K562 (cell line): ENCODE results near the gene DCTN2. TPM values are rescaled to one million over a fixed set of nuclear protein-coding genes. Genes with fewer than 3 reads are reported as not detected.

ENCODE experiments used
- BACH1 ChIP-seq: fragments of 200-800 bp; sonication (Bioruptor generic); IDR thresholded peaks from 2 replicates; pipeline ENCODE4 v1.6.1; 2016; ENCODE audit warnings: missing genetic modification characterization, missing compliant biosample characterization
- FOXK1 ChIP-seq: sonication (generic); formaldehyde crosslinking; IDR thresholded peaks from 2 replicates; pipeline ENCODE4 v1.8.0; 2022; ENCODE audit warnings: missing genetic modification reagents, mild to moderate bottlenecking, borderline replicate concordance
- GTF2A2 ChIP-seq: IDR thresholded peaks from 2 replicates; pipeline ENCODE4 v1.6.1; 2016; ENCODE audit warnings: mild to moderate bottlenecking, missing genetic modification characterization, missing compliant biosample characterization
- HNRNPLL ChIP-seq: fragments of 200-400 bp; formaldehyde crosslinking; IDR thresholded peaks from 2 replicates; pipeline ENCODE4 v1.6.1; 2017; ENCODE audit warnings: low read length, low read depth, mild to moderate bottlenecking; ENCODE audit not compliant: poor library complexity, severe bottlenecking
- HNRNPUL1 ChIP-seq: fragments of 200-400 bp; formaldehyde crosslinking; IDR thresholded peaks from 2 replicates; pipeline ENCODE4 v1.6.1; 2017; ENCODE audit warnings: low read length
- LEF1 ChIP-seq: fragments of 450-650 bp; IDR thresholded peaks from 2 replicates; pipeline ENCODE4 v1.6.1; 2016; ENCODE audit warnings: mild to moderate bottlenecking
- NUFIP1 ChIP-seq: fragments of 450-650 bp; IDR thresholded peaks from 2 replicates; pipeline ENCODE4 v1.6.1; 2018; ENCODE audit not compliant: partially characterized antibody
- POLR2A ChIP-seq: fragments of 450-650 bp; conservative IDR thresholded peaks from 2 replicates; pipeline ENCODE4 v1.6.1; 2016
- RAD51 ChIP-seq: fragments of 450-650 bp; IDR thresholded peaks from 2 replicates; pipeline ENCODE4 v1.7.1; 2016; ENCODE audit warnings: low read depth, mild to moderate bottlenecking, borderline replicate concordance
- RBM34 ChIP-seq: fragments of 200-400 bp; formaldehyde crosslinking; IDR thresholded peaks from 2 replicates; pipeline ENCODE4 v1.6.1; 2018; ENCODE audit warnings: low read length, borderline replicate concordance; ENCODE audit not compliant: insufficient read depth
- RCOR1 ChIP-seq, 2 experiments: IDR thresholded peaks; 2 replicates each; pipeline ENCODE4 v1.6.1; 2012; ENCODE audit warnings: low read depth in 2 of 2, low read length in 2 of 2, borderline replicate concordance in 1 of 2, improper control_type of control experiment in 1 of 2
- SIN3A ChIP-seq, 2 experiments: fragments of 150-350 bp in 1 of 2; IDR thresholded peaks; 2 replicates each; pipeline ENCODE4 v1.6.1; 2011 to 2016; ENCODE audit warnings: borderline replicate concordance in 2 of 2, low read depth in 2 of 2, low read length in 2 of 2, mild to moderate bottlenecking in 2 of 2, moderate library complexity in 2 of 2; ENCODE audit not compliant: control insufficient read depth in 1 of 2
- ZBTB1 ChIP-seq: sonication (generic); formaldehyde crosslinking; IDR thresholded peaks from 2 replicates; pipeline ENCODE4 v1.8.1; 2023; ENCODE audit warnings: missing genetic modification reagents, low read depth, mild to moderate bottlenecking, borderline replicate concordance
- ZC3H8 ChIP-seq: fragments of 450-650 bp; IDR thresholded peaks from 2 replicates; pipeline ENCODE4 v1.6.1; 2017
- ZNF197 ChIP-seq: fragments of 200-800 bp; sonication (Bioruptor generic); IDR thresholded peaks from 2 replicates; pipeline ENCODE4 v1.6.1; 2016; ENCODE audit warnings: low read depth, missing genetic modification characterization, missing compliant biosample characterization
- ZNF239 ChIP-seq: fragments of 250-450 bp; sonication (Bioruptor Pico); IDR thresholded peaks from 2 replicates; pipeline ENCODE4 v1.4.0; 2020; ENCODE audit warnings: mild to moderate bottlenecking
- ZNF263 ChIP-seq: sonication (generic); formaldehyde crosslinking; IDR thresholded peaks from 2 replicates; pipeline ENCODE4 v1.8.0; 2022; ENCODE audit warnings: mild to moderate bottlenecking, missing genetic modification reagents, borderline replicate concordance
- ZNF778 ChIP-seq: fragments of 450-650 bp; formaldehyde crosslinking; IDR thresholded peaks from 2 replicates; pipeline ENCODE4 v1.4.0; 2020; ENCODE audit warnings: mild to moderate bottlenecking, moderate library complexity
- polyA plus RNA-seq, 8 experiments: library from polyadenylated mRNA; depleted of rRNA in 4 of 8; stranded (reverse) in 5 of 8; unstranded in 3 of 8; fragments of >200 nt; fragmentation: Nextera tagmentation in 2 of 8; fragmentation: Illumina TruSeq in 1 of 8; extraction: Ambion mirVana in 2 of 8; extraction: Trizol in 1 of 8; gene quantifications; 2 replicates each; pipeline versions ENCODE4 v1.2.1 to v1.2.3, GENCODE V29; 2011 to 2014; ENCODE audit warnings: inconsistent platforms in 1 of 8, missing spikeins in 1 of 8
- total RNA-seq, 7 experiments: library from RNA; depleted of rRNA in 6 of 7; stranded (reverse); fragments of >200 nt in 6 of 7; fragmentation: Illumina TruSeq in 2 of 7; extraction: Trizol in 2 of 7; gene quantifications; 2 replicates each; pipeline versions ENCODE4 v1.2.1 to v1.2.3, GENCODE V29; 2011 to 2021; ENCODE audit warnings: low replicate concordance in 1 of 7
- TF ChIP-seq, protein P1 (sequence below), 2 experiments: fragments of 450-650 bp in 1 of 2; IDR thresholded peaks; 2 replicates each; pipeline ENCODE4 v1.6.1; 2011 to 2017; ENCODE audit warnings: low read depth in 2 of 2, antibody characterized with exemption in 1 of 2, borderline replicate concordance in 1 of 2, low read length in 1 of 2, mild to moderate bottlenecking in 1 of 2, mixed read lengths in 1 of 2; ENCODE audit not compliant: control insufficient read depth in 1 of 2
- TF ChIP-seq, protein P2 (sequence below): sonication (generic); formaldehyde crosslinking; IDR thresholded peaks from 2 replicates; pipeline ENCODE4 v1.8.1; 2023; ENCODE audit warnings: mild to moderate bottlenecking, missing genetic modification reagents
- TF ChIP-seq, protein P3 (sequence below): fragments of 450-650 bp; IDR thresholded peaks from 2 replicates; pipeline ENCODE4 v1.6.1; 2016
- TF ChIP-seq, protein P4 (sequence below): IDR thresholded peaks from 2 replicates; pipeline ENCODE4 v1.6.1; 2014; ENCODE audit warnings: antibody characterized with exemption

Gene DCTN2
- total and polyA plus RNA-seq, 9 of the 15 experiments (the other 6 are each of a cell fraction or from before 2014, with no cell fraction given), result 43.6 to 270 (median 125) TPM

DNA sequence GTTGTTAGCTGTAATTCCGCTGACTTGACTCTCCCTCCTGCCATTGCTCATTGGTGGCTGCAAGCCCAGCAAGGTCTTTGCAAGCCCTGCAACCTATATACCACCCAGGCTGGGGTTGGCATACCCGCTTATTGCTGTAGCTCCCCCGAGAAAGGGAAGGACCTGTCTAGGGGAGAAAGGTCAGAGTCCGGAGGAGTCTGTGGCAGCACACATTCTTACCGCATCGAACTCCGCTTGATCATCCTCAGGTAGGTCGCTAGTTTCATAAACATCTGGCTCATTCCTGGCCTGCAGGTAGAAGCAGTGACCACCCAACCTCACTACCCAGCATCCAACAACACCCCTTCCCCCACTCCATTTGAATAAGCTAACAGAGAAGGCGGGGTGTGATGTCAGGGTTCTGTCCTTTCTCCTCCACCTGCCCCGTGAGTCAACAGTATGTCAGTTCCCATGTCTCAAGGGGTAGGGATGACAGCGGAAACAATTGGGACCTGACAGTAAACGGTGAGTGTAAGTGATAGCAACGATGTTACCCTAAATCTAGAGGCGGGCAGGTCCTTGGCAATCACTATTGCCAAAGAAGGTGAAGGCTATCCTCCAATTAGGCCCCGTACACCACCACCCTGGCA, 1.1 kb downstream of the DCTN2 start (continued):
- TF ChIP-seq, protein P1, sequence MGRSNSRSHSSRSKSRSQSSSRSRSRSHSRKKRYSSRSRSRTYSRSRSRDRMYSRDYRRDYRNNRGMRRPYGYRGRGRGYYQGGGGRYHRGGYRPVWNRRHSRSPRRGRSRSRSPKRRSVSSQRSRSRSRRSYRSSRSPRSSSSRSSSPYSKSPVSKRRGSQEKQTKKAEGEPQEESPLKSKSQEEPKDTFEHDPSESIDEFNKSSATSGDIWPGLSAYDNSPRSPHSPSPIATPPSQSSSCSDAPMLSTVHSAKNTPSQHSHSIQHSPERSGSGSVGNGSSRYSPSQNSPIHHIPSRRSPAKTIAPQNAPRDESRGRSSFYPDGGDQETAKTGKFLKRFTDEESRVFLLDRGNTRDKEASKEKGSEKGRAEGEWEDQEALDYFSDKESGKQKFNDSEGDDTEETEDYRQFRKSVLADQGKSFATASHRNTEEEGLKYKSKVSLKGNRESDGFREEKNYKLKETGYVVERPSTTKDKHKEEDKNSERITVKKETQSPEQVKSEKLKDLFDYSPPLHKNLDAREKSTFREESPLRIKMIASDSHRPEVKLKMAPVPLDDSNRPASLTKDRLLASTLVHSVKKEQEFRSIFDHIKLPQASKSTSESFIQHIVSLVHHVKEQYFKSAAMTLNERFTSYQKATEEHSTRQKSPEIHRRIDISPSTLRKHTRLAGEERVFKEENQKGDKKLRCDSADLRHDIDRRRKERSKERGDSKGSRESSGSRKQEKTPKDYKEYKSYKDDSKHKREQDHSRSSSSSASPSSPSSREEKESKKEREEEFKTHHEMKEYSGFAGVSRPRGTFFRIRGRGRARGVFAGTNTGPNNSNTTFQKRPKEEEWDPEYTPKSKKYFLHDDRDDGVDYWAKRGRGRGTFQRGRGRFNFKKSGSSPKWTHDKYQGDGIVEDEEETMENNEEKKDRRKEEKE (IDR thresholded peaks at IDR 0.05; ENCODE audit: borderline replicate concordance in 1 of 2, control insufficient read depth in 1 of 2, low read depth in 2 of 2, low read length in 1 of 2), result no peak
- no peak for TF ChIP-seq GTF2A2
- TF ChIP-seq FOXK1 (CRISPR knock-in tag), result no peak
- no peak for TF ChIP-seq HNRNPUL1
- TF ChIP-seq, protein P2, sequence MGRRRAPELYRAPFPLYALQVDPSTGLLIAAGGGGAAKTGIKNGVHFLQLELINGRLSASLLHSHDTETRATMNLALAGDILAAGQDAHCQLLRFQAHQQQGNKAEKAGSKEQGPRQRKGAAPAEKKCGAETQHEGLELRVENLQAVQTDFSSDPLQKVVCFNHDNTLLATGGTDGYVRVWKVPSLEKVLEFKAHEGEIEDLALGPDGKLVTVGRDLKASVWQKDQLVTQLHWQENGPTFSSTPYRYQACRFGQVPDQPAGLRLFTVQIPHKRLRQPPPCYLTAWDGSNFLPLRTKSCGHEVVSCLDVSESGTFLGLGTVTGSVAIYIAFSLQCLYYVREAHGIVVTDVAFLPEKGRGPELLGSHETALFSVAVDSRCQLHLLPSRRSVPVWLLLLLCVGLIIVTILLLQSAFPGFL, result no peak
- no peak for TF ChIP-seq ZNF778 (CRISPR knock-in tag)
- peak in 1 of 2 experiments; percentile 7; a peak in 1 of 4 replicates for TF ChIP-seq RCOR1 (IDR thresholded peaks at IDR 0.05; ENCODE audit: borderline replicate concordance in 1 of 2, low read depth in 2 of 2, low read length in 2 of 2)
- no peak for TF ChIP-seq ZBTB1 (CRISPR knock-in tag)
- TF ChIP-seq ZC3H8, result no peak
- no peak for TF ChIP-seq HNRNPLL
- no peak for TF ChIP-seq BACH1 (tag)
- no peak for TF ChIP-seq NUFIP1
- no peak for TF ChIP-seq ZNF197 (CRISPR knock-in tag)
- TF ChIP-seq RBM34, result no peak
- TF ChIP-seq, protein P3, sequence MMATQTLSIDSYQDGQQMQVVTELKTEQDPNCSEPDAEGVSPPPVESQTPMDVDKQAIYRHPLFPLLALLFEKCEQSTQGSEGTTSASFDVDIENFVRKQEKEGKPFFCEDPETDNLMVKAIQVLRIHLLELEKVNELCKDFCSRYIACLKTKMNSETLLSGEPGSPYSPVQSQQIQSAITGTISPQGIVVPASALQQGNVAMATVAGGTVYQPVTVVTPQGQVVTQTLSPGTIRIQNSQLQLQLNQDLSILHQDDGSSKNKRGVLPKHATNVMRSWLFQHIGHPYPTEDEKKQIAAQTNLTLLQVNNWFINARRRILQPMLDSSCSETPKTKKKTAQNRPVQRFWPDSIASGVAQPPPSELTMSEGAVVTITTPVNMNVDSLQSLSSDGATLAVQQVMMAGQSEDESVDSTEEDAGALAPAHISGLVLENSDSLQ, result peak; percentile 70
- no peak for TF ChIP-seq SIN3A (IDR thresholded peaks at IDR 0.05; ENCODE audit: borderline replicate concordance in 2 of 2, control insufficient read depth in 1 of 2, low read depth in 2 of 2, low read length in 2 of 2)
- peak; percentile 49 for TF ChIP-seq POLR2A
- TF ChIP-seq, protein P4, sequence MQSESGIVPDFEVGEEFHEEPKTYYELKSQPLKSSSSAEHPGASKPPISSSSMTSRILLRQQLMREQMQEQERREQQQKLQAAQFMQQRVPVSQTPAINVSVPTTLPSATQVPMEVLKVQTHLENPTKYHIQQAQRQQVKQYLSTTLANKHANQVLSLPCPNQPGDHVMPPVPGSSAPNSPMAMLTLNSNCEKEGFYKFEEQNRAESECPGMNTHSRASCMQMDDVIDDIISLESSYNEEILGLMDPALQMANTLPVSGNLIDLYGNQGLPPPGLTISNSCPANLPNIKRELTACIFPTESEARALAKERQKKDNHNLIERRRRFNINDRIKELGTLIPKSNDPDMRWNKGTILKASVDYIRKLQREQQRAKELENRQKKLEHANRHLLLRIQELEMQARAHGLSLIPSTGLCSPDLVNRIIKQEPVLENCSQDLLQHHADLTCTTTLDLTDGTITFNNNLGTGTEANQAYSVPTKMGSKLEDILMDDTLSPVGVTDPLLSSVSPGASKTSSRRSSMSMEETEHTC, result no peak
- TF ChIP-seq ZNF263 (CRISPR knock-in tag), result peak; percentile 43; the same call in 1 of the 2 replicates
- no peak for TF ChIP-seq ZNF239 (CRISPR knock-in tag)
- no peak for TF ChIP-seq RAD51
- TF ChIP-seq LEF1, result no peak
